IPS-18a (cell line): ENCODE measurements around the gene PRKX.
A peak's percentile ranks its signal among the peaks of the same experiment; 100 is the strongest.

Source experiments
- H3K27ac ChIP-seq: one replicate; pipeline ENCODE4 v1.5.1; 2013; ENCODE audit warnings: low read length
- H3K27me3 ChIP-seq: one replicate; pipeline ENCODE4 v1.6.1; 2013; ENCODE audit warnings: mild to moderate bottlenecking, low read length; ENCODE audit not compliant: control insufficient read depth, insufficient read depth
- H3K36me3 ChIP-seq: one replicate; pipeline ENCODE4 v1.6.1; 2013; ENCODE audit warnings: low read depth, low read length; ENCODE audit not compliant: control insufficient read depth
- H3K4me1 ChIP-seq: one replicate; pipeline ENCODE4 v1.6.1; 2013; ENCODE audit warnings: low read depth, low read length; ENCODE audit not compliant: control insufficient read depth
- H3K4me3 ChIP-seq: one replicate; pipeline ENCODE4 v1.5.1; 2013; ENCODE audit warnings: low read length
- H3K9ac ChIP-seq: one replicate; pipeline ENCODE4 v1.6.1; 2013; ENCODE audit warnings: mild to moderate bottlenecking, low read length, moderate library complexity
- H3K9me3 ChIP-seq: one replicate; pipeline ENCODE4 v1.6.1; 2013; ENCODE audit warnings: low read depth, low read length; ENCODE audit not compliant: control insufficient read depth

The PRKX gene

GRCh38 chrX:3598709-3599108 lies 114.7 kb downstream of the PRKX start:
- Histone ChIP-seq H3K4me3 (no peak overlapping the region), H3K36me3 (no peaks in the 10 kb centered on the region), H3K4me1 (no peaks in the 10 kb centered on the region), H3K27me3 (no peaks in the 10 kb centered on the region), H3K9ac (no peak overlapping the region), H3K27ac (no peak overlapping the region), H3K9me3 (no peaks in the 10 kb centered on the region)

GRCh38 chrX:3598046-3598605 lies 115.3 kb downstream of the PRKX start:
- Histone ChIP-seq H3K27me3 (no peaks in the 10 kb centered on the region), H3K4me1 (no peaks in the 10 kb centered on the region), H3K36me3 (no peaks in the 10 kb centered on the region), H3K27ac (no peak overlapping the region), H3K9ac (no peak overlapping the region), H3K9me3 (no peaks in the 10 kb centered on the region), H3K4me3 (no peak overlapping the region)

GRCh38 chrX:3592184-3592583 lies 121.3 kb downstream of the PRKX start:
- H3K36me3 ChIP-seq, result no peaks in the 10 kb centered on the region
- H3K27me3 ChIP-seq, result no peaks in the 10 kb centered on the region
- peak overlapping the region; percentile 13 for H3K4me3 ChIP-seq
- H3K4me1 ChIP-seq, result no peaks in the 10 kb centered on the region
- H3K9ac ChIP-seq, result peak overlapping the region; percentile 58
- no peaks in the 10 kb centered on the region for H3K9me3 ChIP-seq
- H3K27ac ChIP-seq, result peak overlapping the region; percentile 51

GRCh38 chrX:3589474-3589873 lies 124.0 kb downstream of the PRKX start:
- Histone ChIP-seq H3K27ac (no peak overlapping the region), H3K36me3 (no peaks in the 10 kb centered on the region), H3K4me1 (no peaks in the 10 kb centered on the region), H3K4me3 (no peak overlapping the region), H3K9ac (no peak overlapping the region), H3K27me3 (peaks cover 5% of the 10 kb centered on the region), H3K9me3 (no peaks in the 10 kb centered on the region)

- Histone ChIP-seq H3K9me3 (no peaks in the 10 kb centered on the region), H3K27ac (no peak overlapping the region), H3K4me1 (no peaks in the 10 kb centered on the region), H3K27me3 (peaks cover 8% of the 10 kb centered on the region), H3K36me3 (no peaks in the 10 kb centered on the region), H3K9ac (no peak overlapping the region), H3K4me3 (no peak overlapping the region)
These were observed 127.7 kb downstream of the PRKX start for GRCh38 chrX:3585719-3586118.

- Histone ChIP-seq H3K36me3 (no peaks in the 10 kb centered on the region), H3K4me3 (no peak overlapping the region), H3K27me3 (peaks cover 8% of the 10 kb centered on the region), H3K9ac (no peak overlapping the region), H3K9me3 (no peaks in the 10 kb centered on the region), H3K4me1 (no peaks in the 10 kb centered on the region), H3K27ac (no peak overlapping the region)
These were observed 128.9 kb downstream of the PRKX start for GRCh38 chrX:3584415-3584996.

- Histone ChIP-seq H3K4me3 (no peak overlapping the region), H3K27ac (no peak overlapping the region), H3K27me3 (peaks cover 8% of the 10 kb centered on the region), H3K36me3 (no peaks in the 10 kb centered on the region), H3K9me3 (no peaks in the 10 kb centered on the region), H3K9ac (no peak overlapping the region), H3K4me1 (no peaks in the 10 kb centered on the region)
These were observed 131.0 kb downstream of the PRKX start for GRCh38 chrX:3582451-3582850.

GRCh38 chrX:3581609-3582108 lies 131.8 kb downstream of the PRKX start:
- H3K36me3 ChIP-seq, result no peaks in the 10 kb centered on the region
- H3K27me3 ChIP-seq, result peaks cover 8% of the 10 kb centered on the region
- no peak overlapping the region for H3K4me3 ChIP-seq
- no peaks in the 10 kb centered on the region for H3K9me3 ChIP-seq
- H3K4me1 ChIP-seq, result no peaks in the 10 kb centered on the region
- no peak overlapping the region for H3K27ac ChIP-seq
- H3K9ac ChIP-seq, result no peak overlapping the region

- H3K36me3 ChIP-seq, result no peaks in the 10 kb centered on the region
- peaks cover 3% of the 10 kb centered on the region for H3K27me3 ChIP-seq
- no peaks in the 10 kb centered on the region for H3K9me3 ChIP-seq
- no peak overlapping the region for H3K4me3 ChIP-seq
- no peak overlapping the region for H3K27ac ChIP-seq
- no peak overlapping the region for H3K9ac ChIP-seq
- no peaks in the 10 kb centered on the region for H3K4me1 ChIP-seq
These were observed 135.9 kb downstream of the PRKX start for GRCh38 chrX:3577551-3577950.

- Histone ChIP-seq H3K9ac (no peak overlapping the region), H3K4me1 (no peaks in the 10 kb centered on the region), H3K36me3 (no peaks in the 10 kb centered on the region), H3K4me3 (no peak overlapping the region), H3K27me3 (peaks cover 1% of the 10 kb centered on the region), H3K27ac (no peak overlapping the region), H3K9me3 (no peaks in the 10 kb centered on the region)
These were observed 136.5 kb downstream of the PRKX start for GRCh38 chrX:3576886-3577501.

- H3K4me1 ChIP-seq, result no peaks in the 10 kb centered on the region
- no peak overlapping the region for H3K9ac ChIP-seq
- no peak overlapping the region for H3K4me3 ChIP-seq
- no peaks in the 10 kb centered on the region for H3K27me3 ChIP-seq
- no peak overlapping the region for H3K27ac ChIP-seq
- no peaks in the 10 kb centered on the region for H3K9me3 ChIP-seq
- no peaks in the 10 kb centered on the region for H3K36me3 ChIP-seq
These were observed 145.8 kb downstream of the PRKX start for GRCh38 chrX:3567686-3568085.

GRCh38 chrX:3563451-3563850 lies 150.0 kb downstream of the PRKX start:
- Histone ChIP-seq H3K9me3 (no peaks in the 10 kb centered on the region), H3K27ac (no peak overlapping the region), H3K27me3 (no peaks in the 10 kb centered on the region), H3K4me3 (no peak overlapping the region), H3K4me1 (no peaks in the 10 kb centered on the region), H3K36me3 (no peaks in the 10 kb centered on the region), H3K9ac (no peak overlapping the region)
